COLO668 (cell line): ENCODE results near the gene TLL1.

Source experiments
- DNase-seq: peaks from one replicate; lab custom pipeline; 2025; ENCODE audit not compliant: unreplicated experiment; lab: John Stamatoyannopoulos, UW

The TLL1 gene

GRCh38 chr4:166143227-166143626, 270.2 kb downstream of the TLL1 start:
- DNase-seq: no peak

GRCh38 chr4:166144607-166145006, 271.6 kb downstream of the TLL1 start:
- DNase-seq: no peak

DNA sequence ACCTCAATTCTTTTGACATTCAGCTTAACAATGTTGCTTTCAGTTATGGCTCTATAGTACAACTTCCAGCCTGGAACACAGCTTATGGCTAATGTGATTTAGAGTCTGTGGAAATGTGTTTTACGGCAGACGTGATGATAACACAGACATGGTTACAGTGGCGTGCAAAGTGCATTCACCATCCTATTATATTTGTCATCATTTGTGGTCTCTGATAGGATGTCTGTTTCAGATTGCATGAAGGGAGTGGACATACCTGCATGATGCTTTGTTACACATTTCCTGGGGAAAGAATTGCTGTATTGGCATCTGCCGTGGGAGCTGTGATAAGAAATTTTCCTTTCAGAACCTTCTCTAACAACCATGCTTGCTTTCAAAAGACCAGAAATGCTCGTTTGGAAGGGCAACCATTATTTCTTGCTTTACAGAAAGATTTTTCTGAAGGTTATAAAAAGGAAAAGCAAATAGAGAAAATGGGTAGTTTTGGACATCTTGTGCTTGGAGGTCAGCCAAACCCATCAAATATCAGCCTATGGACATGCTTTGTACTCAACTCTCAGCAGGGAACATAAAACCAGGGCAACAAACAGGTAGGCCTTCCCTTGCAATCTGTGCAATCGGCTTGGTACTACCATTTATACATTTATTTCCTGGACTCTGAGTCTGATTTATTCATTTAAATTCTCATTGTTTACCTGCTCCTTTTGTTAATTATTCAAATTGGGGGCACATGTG, 273.9 kb downstream of the TLL1 start:
- DNase-seq: no peak
